A673 (cell line): ENCODE results near the gene JHY.

Source experiments
- CTCF ChIP-seq: fragments of 300-800, 200-600 bp; sonication (generic); conservative IDR thresholded peaks from 2 replicates; pipeline ENCODE4 v1.5.1; 2017; ENCODE audit warnings: low read depth, mild to moderate bottlenecking, antibody characterized with exemption, low read length, moderate library complexity, mixed read lengths
- EZH2 ChIP-seq: fragments of 200-600 bp; sonication (generic); IDR thresholded peaks from 2 replicates; pipeline ENCODE4 v1.6.1; 2017; ENCODE audit warnings: borderline replicate concordance, low read depth, mild to moderate bottlenecking, mixed read lengths, antibody characterized with exemption, low read length; ENCODE audit not compliant: poor library complexity, severe bottlenecking

GRCh38 chr11:122882857-122883645 lies 492 bp downstream of the JHY start:
- TF ChIP-seq CTCF (no peak), EZH2 (no peak)
